ENCODE data around the gene NOL4L.

- TF ChIP-seq CTCF (IDR thresholded peaks at IDR 0.05) = no peak
- no peak for TF ChIP-seq POLR2A (IDR thresholded peaks at IDR 0.05)
- no peak for TF ChIP-seq POLR2AphosphoS5 (IDR thresholded peaks at IDR 0.05)
Measured at GRCh38 chr20:32460231-32460630, 124.9 kb downstream of the NOL4L start.
